Astrocyte (in vitro differentiated cells and primary cell): ENCODE data around the gene TBC1D8.

ENCODE experiments used
- EZH2 ChIP-seq: IDR thresholded peaks from 2 replicates; pipeline ENCODE4 v1.6.1; 2012; ENCODE audit warnings: mild to moderate bottlenecking, low read length, inconsistent platforms; ENCODE audit not compliant: insufficient read depth
- TF ChIP-seq, protein P1 (sequence below): IDR thresholded peaks from 2 replicates; pipeline ENCODE4 v1.5.1; 2011; ENCODE audit warnings: low read depth, mild to moderate bottlenecking, inconsistent platforms, low read length, moderate library complexity; ENCODE audit not compliant: insufficient read depth

DNA sequence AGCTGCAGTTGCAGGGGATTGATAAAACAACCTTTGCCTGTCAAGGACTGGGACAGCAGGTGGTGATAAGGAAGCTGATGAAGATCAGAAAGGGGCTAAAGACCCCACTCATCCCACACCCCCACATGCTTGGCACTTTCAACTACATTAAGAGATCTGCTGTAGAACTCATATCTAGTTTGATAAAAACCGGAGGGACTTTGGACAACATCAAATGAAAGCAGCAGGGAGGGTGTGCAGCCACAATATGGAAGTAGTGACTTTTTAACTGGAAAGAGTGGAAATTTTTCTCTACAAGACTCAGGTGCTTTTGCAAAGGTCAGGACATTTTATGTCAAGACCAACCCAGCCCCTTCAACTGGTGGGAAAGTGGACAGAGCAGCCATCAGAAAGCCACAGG, 56.8 kb downstream of the TBC1D8 start:
- TF ChIP-seq EZH2 = no peak
- TF ChIP-seq, protein P1, sequence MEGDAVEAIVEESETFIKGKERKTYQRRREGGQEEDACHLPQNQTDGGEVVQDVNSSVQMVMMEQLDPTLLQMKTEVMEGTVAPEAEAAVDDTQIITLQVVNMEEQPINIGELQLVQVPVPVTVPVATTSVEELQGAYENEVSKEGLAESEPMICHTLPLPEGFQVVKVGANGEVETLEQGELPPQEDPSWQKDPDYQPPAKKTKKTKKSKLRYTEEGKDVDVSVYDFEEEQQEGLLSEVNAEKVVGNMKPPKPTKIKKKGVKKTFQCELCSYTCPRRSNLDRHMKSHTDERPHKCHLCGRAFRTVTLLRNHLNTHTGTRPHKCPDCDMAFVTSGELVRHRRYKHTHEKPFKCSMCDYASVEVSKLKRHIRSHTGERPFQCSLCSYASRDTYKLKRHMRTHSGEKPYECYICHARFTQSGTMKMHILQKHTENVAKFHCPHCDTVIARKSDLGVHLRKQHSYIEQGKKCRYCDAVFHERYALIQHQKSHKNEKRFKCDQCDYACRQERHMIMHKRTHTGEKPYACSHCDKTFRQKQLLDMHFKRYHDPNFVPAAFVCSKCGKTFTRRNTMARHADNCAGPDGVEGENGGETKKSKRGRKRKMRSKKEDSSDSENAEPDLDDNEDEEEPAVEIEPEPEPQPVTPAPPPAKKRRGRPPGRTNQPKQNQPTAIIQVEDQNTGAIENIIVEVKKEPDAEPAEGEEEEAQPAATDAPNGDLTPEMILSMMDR = no peak
